GM21528 (cell line): Measurements from ENCODE around the gene IL10RB.
"Not testable (repeated sequence)": the region's sequence is repeated elsewhere in the genome, so short reads cannot be mapped to it uniquely, and the experiment has no call there.

ENCODE experiments used
- ATAC-seq: cut with Tn5 transposase; IDR thresholded peaks from one replicate; pipeline ENCODE4 v1.9.1; 2021; ENCODE audit warnings: mild to moderate bottlenecking, moderate library complexity; ENCODE audit not compliant: unreplicated experiment, low FRiP score

IL10RB gene

DNA sequence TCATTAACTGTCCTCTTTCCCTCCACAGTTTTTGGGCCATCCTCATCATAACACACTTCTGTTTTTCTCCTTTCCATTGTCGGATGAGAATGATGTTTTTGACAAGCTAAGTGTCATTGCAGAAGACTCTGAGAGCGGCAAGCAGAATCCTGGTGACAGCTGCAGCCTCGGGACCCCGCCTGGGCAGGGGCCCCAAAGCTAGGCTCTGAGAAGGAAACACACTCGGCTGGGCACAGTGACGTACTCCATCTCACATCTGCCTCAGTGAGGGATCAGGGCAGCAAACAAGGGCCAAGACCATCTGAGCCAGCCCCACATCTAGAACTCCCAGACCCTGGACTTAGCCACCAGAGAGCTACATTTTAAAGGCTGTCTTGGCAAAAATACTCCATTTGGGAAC, 30.0 kb downstream of the IL10RB start:
- ATAC-seq = no peak

DNA sequence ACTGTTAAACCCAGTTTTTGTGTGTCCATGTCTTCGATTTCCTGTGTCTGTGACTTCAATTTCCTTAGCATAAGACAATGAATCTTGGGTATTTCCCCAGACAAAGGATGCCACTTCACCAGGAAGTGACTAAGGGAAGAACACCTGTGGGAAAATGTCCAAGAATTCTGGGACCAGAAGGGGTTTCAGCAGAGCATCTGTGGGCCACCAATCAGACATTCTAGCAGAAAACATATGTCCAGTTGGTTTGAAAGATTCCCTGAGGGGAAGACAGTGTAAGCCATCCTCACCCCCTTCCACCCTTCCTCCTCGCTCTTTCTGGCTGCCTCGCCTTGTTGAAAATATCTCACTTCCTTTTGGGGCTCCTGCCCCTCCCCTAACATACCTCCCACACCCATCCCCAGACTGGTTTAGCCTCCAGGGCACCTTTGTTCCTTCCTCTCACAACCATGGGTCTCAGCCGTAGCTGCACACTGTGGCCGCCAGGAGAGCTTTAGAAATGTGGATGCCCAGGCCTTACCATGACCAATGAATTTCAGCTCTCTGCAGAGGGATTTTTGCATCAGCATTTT, 33.1 kb downstream of the IL10RB start:
- peak; percentile 65 for ATAC-seq

GRCh38 chr21:33300701-33301631, 34.8 kb downstream of the IL10RB start:
- ATAC-seq = no peak

- ATAC-seq = no peak
Observed at GRCh38 chr21:33301632-33302002, 35.5 kb downstream of the IL10RB start.

DNA sequence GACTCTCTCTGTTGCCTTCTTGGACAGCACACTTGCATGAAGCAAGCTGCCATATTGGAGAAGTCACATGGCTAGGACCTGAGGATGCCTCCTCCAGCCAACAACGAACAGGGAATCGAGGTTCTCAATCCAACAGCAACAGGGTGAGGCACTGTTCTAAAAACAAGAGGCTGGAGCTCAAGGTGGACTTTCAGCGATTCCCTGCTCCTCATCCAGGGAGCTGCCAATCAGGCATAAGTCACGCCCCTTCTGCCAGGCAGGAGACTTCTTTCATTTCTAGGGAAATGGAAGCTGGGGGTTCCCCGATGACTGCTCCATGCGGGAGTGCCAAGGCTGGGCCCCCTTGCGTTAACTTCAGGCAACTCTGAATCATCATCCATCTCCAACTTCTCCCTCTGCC, 35.9 kb downstream of the IL10RB start:
- ATAC-seq = no peak

DNA sequence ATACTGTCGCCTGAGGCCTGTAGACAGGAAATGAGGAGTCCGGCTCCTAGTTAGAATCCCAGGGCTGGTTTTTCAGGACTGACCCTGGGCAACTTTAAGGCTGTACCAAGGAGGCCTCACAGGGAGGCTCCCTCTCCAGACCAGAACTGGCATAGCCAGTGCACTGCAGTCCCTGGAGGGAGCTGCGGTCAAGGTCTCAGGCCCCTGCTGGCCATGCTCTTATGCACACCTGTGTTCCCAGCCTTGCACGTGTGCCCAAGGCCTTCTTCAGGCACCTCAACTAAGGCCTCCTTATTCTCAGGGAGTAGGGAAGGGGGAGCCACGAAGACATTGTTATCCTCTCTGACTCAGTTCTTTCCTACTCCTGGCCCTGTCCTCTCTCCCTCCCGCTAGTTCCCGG, 36.6 kb downstream of the IL10RB start:
- no peak for ATAC-seq

- no peak for ATAC-seq
Observed at GRCh38 chr21:33305344-33305671, 39.1 kb downstream of the IL10RB start.

DNA sequence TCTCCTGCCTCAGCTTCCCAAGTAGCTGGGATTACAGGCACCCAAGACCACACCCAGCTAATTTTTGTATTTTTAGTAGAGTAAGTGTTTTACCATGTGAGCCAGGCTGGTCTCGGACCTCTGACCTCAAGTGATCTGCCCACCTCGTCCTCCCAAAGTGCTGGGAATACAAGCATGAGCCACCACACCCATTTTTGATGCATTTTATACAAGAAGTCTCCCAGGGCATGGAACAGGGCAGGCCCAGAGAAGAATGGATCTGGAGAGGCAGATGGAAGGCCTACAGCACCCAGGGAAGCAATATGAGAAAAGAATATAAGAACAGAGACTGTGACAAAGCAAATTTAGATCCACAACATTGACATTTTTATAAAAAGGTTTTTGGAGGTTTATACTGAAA, 39.8 kb downstream of the IL10RB start:
- ATAC-seq = no peak

GRCh38 chr21:33308586-33309490, 42.7 kb downstream of the IL10RB start:
- ATAC-seq = peak; percentile 77

GRCh38 chr21:33309778-33310177, 43.6 kb downstream of the IL10RB start:
- ATAC-seq = no peak

DNA sequence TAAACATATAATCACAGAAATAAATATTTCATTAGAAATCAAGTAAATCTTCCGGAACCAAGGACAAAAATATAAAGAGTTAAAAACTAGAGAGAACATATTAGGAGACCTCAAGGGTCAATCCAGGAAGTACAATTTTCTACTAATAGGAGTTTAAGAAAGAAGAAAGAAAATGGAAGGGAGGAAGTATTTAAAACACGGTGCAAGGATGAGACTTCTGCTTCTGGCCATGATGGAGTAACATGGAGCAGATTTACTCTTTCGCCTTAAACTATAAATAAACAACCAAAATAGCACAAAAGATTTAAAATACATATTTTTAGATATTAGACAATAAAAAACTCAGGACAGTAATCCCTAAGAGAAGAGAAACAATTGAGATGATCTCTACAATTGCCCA, 46.0 kb downstream of the IL10RB start:
- ATAC-seq = no peak

DNA sequence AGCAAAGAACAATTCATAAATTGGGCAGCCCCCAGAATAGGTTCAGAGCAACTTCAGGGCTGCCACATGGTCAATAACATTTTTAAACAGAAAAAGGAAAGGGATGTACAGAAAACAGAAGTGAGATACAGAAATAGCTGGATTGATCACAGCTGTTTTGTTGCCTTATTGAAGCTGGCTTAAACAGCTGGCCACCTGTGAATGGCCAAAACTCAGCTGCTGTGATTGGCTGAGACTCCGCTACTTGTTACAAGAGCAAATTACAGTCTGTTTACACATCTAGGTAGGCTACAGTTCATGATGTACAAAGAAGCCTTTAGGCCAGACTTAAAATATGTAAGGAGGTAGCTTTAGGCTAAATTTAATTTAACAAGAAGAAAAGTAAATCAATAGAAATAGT, 47.0 kb downstream of the IL10RB start:
- no peak for ATAC-seq

GRCh38 chr21:33313611-33314010, 47.4 kb downstream of the IL10RB start:
- no peak for ATAC-seq

- ATAC-seq = no peak
Observed at GRCh38 chr21:33314111-33314510, 47.9 kb downstream of the IL10RB start.

GRCh38 chr21:33315946-33316710, 50.0 kb downstream of the IL10RB start:
- no peak for ATAC-seq

GRCh38 chr21:33317145-33317544, 51.0 kb downstream of the IL10RB start:
- no peak for ATAC-seq

DNA sequence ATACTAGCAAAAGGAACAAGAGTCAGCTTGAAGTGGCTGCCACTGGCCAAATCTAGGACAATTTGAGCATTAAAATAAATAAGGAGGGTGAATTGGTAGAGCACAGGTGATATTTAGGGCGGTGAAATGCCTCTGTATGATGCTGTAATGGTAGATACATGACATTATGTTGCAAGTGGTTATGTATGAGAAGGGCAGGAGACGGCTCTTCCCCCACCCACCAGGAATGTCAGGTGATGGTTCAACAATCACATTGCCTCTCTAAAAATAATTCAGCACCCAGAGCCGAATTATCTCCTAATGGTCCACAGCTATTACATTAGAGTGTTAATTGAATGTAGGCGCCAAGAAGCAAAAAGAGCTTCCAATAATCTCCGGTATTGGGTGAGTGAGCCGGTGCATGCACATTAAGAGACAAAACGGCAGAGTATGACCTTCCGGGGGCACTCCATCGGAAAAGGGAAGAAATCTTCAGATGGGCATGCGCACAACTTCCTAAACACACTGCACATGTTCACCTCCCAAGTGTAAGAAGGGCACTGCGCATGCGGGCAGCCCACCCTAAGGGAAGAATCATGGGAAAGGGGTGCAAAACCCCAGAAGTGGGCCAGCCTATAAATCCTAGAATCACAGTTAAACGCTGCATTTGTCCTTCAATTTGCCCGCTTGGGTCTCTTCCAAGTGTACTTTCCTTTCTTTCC, 51.8 kb downstream of the IL10RB start:
- no peak for ATAC-seq

GRCh38 chr21:33321005-33321404, 54.8 kb downstream of the IL10RB start:
- ATAC-seq = not testable (repeated sequence)

DNA sequence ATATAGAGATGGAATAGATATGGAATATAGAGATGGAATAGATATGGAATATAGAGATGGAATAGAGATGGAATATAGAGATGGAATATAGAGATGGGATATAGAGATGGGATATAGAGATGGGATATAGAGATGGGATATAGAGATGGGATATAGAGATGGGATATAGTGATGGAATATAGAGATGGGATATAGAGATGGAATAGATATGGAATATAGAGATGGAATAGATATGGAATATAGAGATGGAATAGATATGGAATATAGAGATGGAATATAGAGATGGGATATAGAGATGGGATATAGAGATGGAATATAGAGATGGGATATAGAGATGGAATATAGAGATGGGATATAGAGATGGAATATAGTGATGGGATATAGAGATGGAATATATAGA, 57.4 kb downstream of the IL10RB start:
- ATAC-seq = not testable (repeated sequence)
